Ascending aorta (tissue), 2 donors: ENCODE results near the gene HPF1. TPM values are rescaled to one million over a fixed set of nuclear protein-coding genes. Genes with fewer than 3 reads are reported as not detected.

Experiments used
- DNase-seq, 2 donors: peaks; one replicate each; pipeline ENCODE4 v3.0.0-alpha.2; 2019; ENCODE audit warnings: low spot score in 2 of 2
- H3K27ac ChIP-seq, 2 donors: fragments of 200-600 bp; sonication (generic); one replicate each; pipeline ENCODE4 v1.5.1; 2016 to 2017; ENCODE audit warnings: mild to moderate bottlenecking in 1 of 2
- H3K27me3 ChIP-seq: fragments of 200-600 bp; sonication (generic); one replicate; pipeline ENCODE4 v1.5.1; 2017
- H3K36me3 ChIP-seq, 2 donors: fragments of 200-600 bp; sonication (generic); one replicate each; pipeline ENCODE4 v1.5.1; 2016
- H3K4me1 ChIP-seq, 2 donors: fragments of 200-600 bp; sonication (generic); one replicate each; pipeline ENCODE4 v1.5.1; 2016 to 2017; ENCODE audit warnings: mild to moderate bottlenecking in 1 of 2
- H3K4me3 ChIP-seq, 2 donors: fragments of 200-600 bp; sonication (generic); one replicate each; pipeline ENCODE4 v1.5.1; 2016 to 2017; ENCODE audit warnings: mild to moderate bottlenecking in 1 of 2
- H3K9me3 ChIP-seq, 2 donors: fragments of 200-600 bp; sonication (generic); one replicate each; pipeline ENCODE4 v1.5.1; 2016
- CTCF ChIP-seq, 3 experiments: fragments of 200-600 bp in 2 of 3; fragments of 450-650 bp in 1 of 3; sonication (generic) in 2 of 3; IDR thresholded peaks; one replicate each; pipeline ENCODE4 v1.5.1; 2016 to 2019; ENCODE audit warnings: antibody characterized with exemption in 3 of 3, mild to moderate bottlenecking in 1 of 3, moderate library complexity in 1 of 3
- intact Hi-C: fragments of 100-400 bp; cut with DNase I; formaldehyde crosslinking; loops from one replicate; pipeline ENCODE4 v1.15.1; 2023
- total RNA-seq: library from RNA; depleted of rRNA; stranded (reverse); fragments of >200 nt; gene quantifications from one replicate; pipeline ENCODE4 v1.1.0, GENCODE V29; 2016

HPF1 gene
- total RNA-seq, 1 donor from 2014 or later = 0.53 TPM

GRCh38 chr4:169715826-169716225 lies 41.9 kb downstream of the HPF1 start:
- H3K9me3 ChIP-seq = no peaks in the 10 kb centered on the region
- intact Hi-C loops = no loop called here
- H3K27me3 ChIP-seq = no peaks in the 10 kb centered on the region
- DNase-seq = no peak
- H3K4me3 ChIP-seq = no peak overlapping the region
- no peaks in the 10 kb centered on the region for H3K4me1 ChIP-seq
- H3K27ac ChIP-seq = no peak overlapping the region
- no peak for TF ChIP-seq CTCF (IDR thresholded peaks at IDR 0.05)
- H3K36me3 ChIP-seq = peaks cover 4 to 22% of the 10 kb centered on the region in 2 donors

GRCh38 chr4:169707958-169708643 lies 49.6 kb downstream of the HPF1 start:
- Histone ChIP-seq H3K4me3 (no peak overlapping the region), H3K36me3 (peaks cover 0 to 11% of the 10 kb centered on the region in 2 donors), H3K4me1 (peaks cover 0 to 4% of the 10 kb centered on the region in 2 donors), H3K9me3 (no peaks in the 10 kb centered on the region), H3K27me3 (no peaks in the 10 kb centered on the region), H3K27ac (peak overlapping the region; percentile 41 to 62)
- no peak for TF ChIP-seq CTCF (IDR thresholded peaks at IDR 0.05)
- no peak for DNase-seq
- intact Hi-C loops = loop anchor here (5.0 kb wide), 2 partner anchors 56 to 86 kb away; partner anchors contain the start of gene CLCN3

- Histone ChIP-seq H3K27ac (no peak overlapping the region), H3K36me3 (peaks cover 15 to 26% of the 10 kb centered on the region in 2 donors)
- intact Hi-C loops = no loop called here
These were observed 59.4 kb downstream of the HPF1 start for GRCh38 chr4:169698331-169698730.

GRCh38 chr4:169690787-169691186 lies 67.0 kb downstream of the HPF1 start:
- Histone ChIP-seq H3K4me3 (no peak overlapping the region), H3K36me3 (peaks cover 6 to 10% of the 10 kb centered on the region in 2 donors), H3K9me3 (no peaks in the 10 kb centered on the region), H3K4me1 (no peaks in the 10 kb centered on the region), H3K27ac (no peak overlapping the region), H3K27me3 (no peaks in the 10 kb centered on the region)
- intact Hi-C loops = no loop called here
- no peak for DNase-seq
- TF ChIP-seq CTCF (IDR thresholded peaks at IDR 0.05) = no peak

More at GRCh38 chr4:169698331-169698730, 59.4 kb downstream of the HPF1 start:
- no peak for DNase-seq
- Histone ChIP-seq H3K9me3 (no peaks in the 10 kb centered on the region), H3K4me3 (no peak overlapping the region), H3K4me1 (no peaks in the 10 kb centered on the region), H3K27me3 (no peaks in the 10 kb centered on the region)
- no peak for TF ChIP-seq CTCF (IDR thresholded peaks at IDR 0.05)

- H3K36me3 ChIP-seq = peaks cover 6 to 10% of the 10 kb centered on the region in 2 donors
- TF ChIP-seq CTCF (IDR thresholded peaks at IDR 0.05) = no peak
- intact Hi-C loops = no loop called here
- H3K9me3 ChIP-seq = no peaks in the 10 kb centered on the region
- H3K4me3 ChIP-seq = no peak overlapping the region
- H3K4me1 ChIP-seq = no peaks in the 10 kb centered on the region
- no peak for DNase-seq
- no peaks in the 10 kb centered on the region for H3K27me3 ChIP-seq
- H3K27ac ChIP-seq = no peak overlapping the region
These were observed 68.1 kb downstream of the HPF1 start for GRCh38 chr4:169689681-169690080.
